Measurements from ENCODE around the gene FCRLA. TPM values are rescaled to one million over a fixed set of nuclear protein-coding genes. Genes with fewer than 3 reads are reported as not detected.

The FCRLA gene
- total RNA-seq, 1 donor from 2014 or later = 0.11 TPM

- no peaks in the 10 kb centered on the region for H3K9me3 ChIP-seq (replicated peaks)
- H3K36me3 ChIP-seq = no peaks in the 10 kb centered on the region
- H3K4me3 ChIP-seq = no peak overlapping the region
- intact Hi-C loops (cut with micrococcal nuclease) = no loop called here
- DNase-seq = no peak
- H3K4me1 ChIP-seq = peaks cover 12% of the 10 kb centered on the region
- TF ChIP-seq CTCF (IDR thresholded peaks at IDR 0.05; ENCODE audit: borderline replicate concordance) = no peak
- H3K27me3 ChIP-seq (ENCODE audit: low read depth) = peaks cover 10% of the 10 kb centered on the region
- H3K27ac ChIP-seq (replicated peaks) = no peak overlapping the region
Measured at GRCh38 chr1:161736335-161736969, 29.4 kb downstream of the FCRLA start.

- Histone ChIP-seq H3K27me3 (ENCODE audit: low read depth) (peaks cover 10% of the 10 kb centered on the region), H3K9me3 (replicated peaks) (no peaks in the 10 kb centered on the region), H3K27ac (replicated peaks) (no peak overlapping the region), H3K4me1 (peaks cover 12% of the 10 kb centered on the region), H3K4me3 (no peak overlapping the region), H3K36me3 (no peaks in the 10 kb centered on the region)
- intact Hi-C loops (cut with micrococcal nuclease) = no loop called here
- TF ChIP-seq CTCF (IDR thresholded peaks at IDR 0.05; ENCODE audit: borderline replicate concordance) = no peak
- DNase-seq = no peak
Measured at GRCh38 chr1:161737625-161738024, 30.6 kb downstream of the FCRLA start.

- no peak overlapping the region for H3K4me3 ChIP-seq
- peak; percentile 50 for TF ChIP-seq CTCF (IDR thresholded peaks at IDR 0.05; ENCODE audit: borderline replicate concordance)
- H3K9me3 ChIP-seq (replicated peaks) = no peaks in the 10 kb centered on the region
- H3K27me3 ChIP-seq (ENCODE audit: low read depth) = peaks cover 10% of the 10 kb centered on the region
- peak overlapping the region; percentile 48 for H3K27ac ChIP-seq (replicated peaks)
- H3K4me1 ChIP-seq = peaks cover 8% of the 10 kb centered on the region
- peak; percentile 26 for DNase-seq
- H3K36me3 ChIP-seq = no peaks in the 10 kb centered on the region
- intact Hi-C loops (cut with micrococcal nuclease) = no loop called here
Measured at GRCh38 chr1:161738627-161739287, 31.7 kb downstream of the FCRLA start.

- Histone ChIP-seq H3K9me3 (replicated peaks) (no peaks in the 10 kb centered on the region), H3K36me3 (no peaks in the 10 kb centered on the region), H3K27me3 (ENCODE audit: low read depth) (peaks cover 10% of the 10 kb centered on the region), H3K27ac (replicated peaks) (peak overlapping the region; percentile 48), H3K4me1 (peaks cover 3% of the 10 kb centered on the region), H3K4me3 (no peak overlapping the region)
- no peak for DNase-seq
- no peak for TF ChIP-seq CTCF (IDR thresholded peaks at IDR 0.05; ENCODE audit: borderline replicate concordance)
- intact Hi-C loops (cut with micrococcal nuclease) = loop anchor here (10.0 kb wide), 1 partner anchor 255 kb away; no protein-coding TSS in a partner anchor
Measured at GRCh38 chr1:161739865-161740566, 33.0 kb downstream of the FCRLA start.

- H3K36me3 ChIP-seq = no peaks in the 10 kb centered on the region
- TF ChIP-seq CTCF (IDR thresholded peaks at IDR 0.05; ENCODE audit: borderline replicate concordance) = no peak
- no peak overlapping the region for H3K27ac ChIP-seq (replicated peaks)
- intact Hi-C loops (cut with micrococcal nuclease) = loop anchor here (10.0 kb wide), 1 partner anchor 256 kb away; no protein-coding TSS in a partner anchor
- H3K4me1 ChIP-seq = peaks cover 3% of the 10 kb centered on the region
- H3K4me3 ChIP-seq = no peak overlapping the region
- H3K27me3 ChIP-seq (ENCODE audit: low read depth) = peaks cover 17% of the 10 kb centered on the region
- DNase-seq = no peak
- H3K9me3 ChIP-seq (replicated peaks) = no peaks in the 10 kb centered on the region
Measured at GRCh38 chr1:161740921-161741320, 33.9 kb downstream of the FCRLA start.

Measured in left ventricle myocardium inferior (tissue), 1 donor.